HEK293T (cell line): ENCODE measurements around the gene ADGRB3.

ENCODE experiments used
- BHLHE40 ChIP-seq: fragments of 450-650 bp; IDR thresholded peaks from 2 replicates; pipeline ENCODE4 v1.6.1; 2016; ENCODE audit warnings: mild to moderate bottlenecking, moderate library complexity, borderline replicate concordance
- HDGF ChIP-seq: fragments of 450-650 bp; IDR thresholded peaks from 2 replicates; pipeline ENCODE4 v1.6.1; 2017; ENCODE audit warnings: antibody characterized with exemption, borderline replicate concordance
- NFRKB ChIP-seq: fragments of 450-650 bp; IDR thresholded peaks from 2 replicates; pipeline ENCODE4 v1.6.1; 2016; ENCODE audit warnings: mild to moderate bottlenecking, moderate library complexity
- SP1 ChIP-seq: fragments of 450-650 bp; IDR thresholded peaks from 2 replicates; pipeline ENCODE4 v1.6.1; 2017
- TF ChIP-seq, protein P1 (sequence below): fragments of 450-650 bp; IDR thresholded peaks from 2 replicates; pipeline ENCODE4 v1.6.1; 2016

GRCh38 chr6:69105288-69105687 is 470.2 kb downstream of the ADGRB3 start:
- TF ChIP-seq, protein P1, sequence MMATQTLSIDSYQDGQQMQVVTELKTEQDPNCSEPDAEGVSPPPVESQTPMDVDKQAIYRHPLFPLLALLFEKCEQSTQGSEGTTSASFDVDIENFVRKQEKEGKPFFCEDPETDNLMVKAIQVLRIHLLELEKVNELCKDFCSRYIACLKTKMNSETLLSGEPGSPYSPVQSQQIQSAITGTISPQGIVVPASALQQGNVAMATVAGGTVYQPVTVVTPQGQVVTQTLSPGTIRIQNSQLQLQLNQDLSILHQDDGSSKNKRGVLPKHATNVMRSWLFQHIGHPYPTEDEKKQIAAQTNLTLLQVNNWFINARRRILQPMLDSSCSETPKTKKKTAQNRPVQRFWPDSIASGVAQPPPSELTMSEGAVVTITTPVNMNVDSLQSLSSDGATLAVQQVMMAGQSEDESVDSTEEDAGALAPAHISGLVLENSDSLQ = no peak
- no peak for TF ChIP-seq SP1
- TF ChIP-seq HDGF = no peak
- TF ChIP-seq BHLHE40 = no peak
- TF ChIP-seq NFRKB = no peak
